Smooth muscle cell (in vitro differentiated cells): Measurements from ENCODE around the gene AQP5. TPM values are rescaled to one million over a fixed set of nuclear protein-coding genes. Genes with fewer than 3 reads are reported as not detected.
A peak's percentile ranks its signal among the peaks of the same experiment; 100 is the strongest.

Experiments
- DNase-seq: peaks from one replicate; lab custom pipeline; 2025; ENCODE audit not compliant: unreplicated experiment; lab: John Stamatoyannopoulos, UW
- H2AFZ ChIP-seq: fragments of 200-600 bp; sonication (generic); 2 replicates; pipeline ENCODE4 v1.6.0; 2016; ENCODE audit warnings: antibody characterized with exemption, low read depth, mild to moderate bottlenecking
- H3F3A ChIP-seq: fragments of 200-600 bp; sonication (generic); 2 replicates; pipeline ENCODE4 v1.6.0; 2017; ENCODE audit warnings: antibody characterized with exemption, low read depth
- H3K27ac ChIP-seq: fragments of 200-600 bp; sonication (generic); 2 replicates; pipeline ENCODE4 v1.5.1; 2016; ENCODE audit warnings: low read depth, mild to moderate bottlenecking
- H3K27me3 ChIP-seq: fragments of 200-600 bp; sonication (generic); 2 replicates; pipeline ENCODE4 v1.6.1; 2016; ENCODE audit warnings: low read depth, mild to moderate bottlenecking
- H3K36me3 ChIP-seq: fragments of 200-600 bp; sonication (generic); 2 replicates; pipeline ENCODE4 v1.5.1; 2016; ENCODE audit warnings: low read depth
- H3K4me1 ChIP-seq: fragments of 200-600 bp; sonication (generic); 2 replicates; pipeline ENCODE4 v1.5.1; 2016; ENCODE audit warnings: low read depth
- H3K4me2 ChIP-seq: fragments of 200-600 bp; sonication (generic); 2 replicates; pipeline ENCODE4 v1.6.0; 2016; ENCODE audit warnings: mild to moderate bottlenecking
- H3K4me3 ChIP-seq: fragments of 200-600 bp; sonication (generic); 2 replicates; pipeline ENCODE4 v1.5.1; 2016; ENCODE audit warnings: mild to moderate bottlenecking
- H3K79me2 ChIP-seq: fragments of 200-600 bp; sonication (generic); 2 replicates; pipeline ENCODE4 v1.6.0; 2016; ENCODE audit warnings: low read depth, mild to moderate bottlenecking
- H3K9ac ChIP-seq: fragments of 200-600 bp; sonication (generic); 2 replicates; pipeline ENCODE4 v1.6.0; 2016; ENCODE audit warnings: low read depth
- H3K9me3 ChIP-seq: fragments of 200-600 bp; sonication (generic); replicated peaks from 2 replicates; pipeline ENCODE4 v1.5.1; 2016; ENCODE audit warnings: low read depth
- H4K20me1 ChIP-seq: fragments of 200-600 bp; sonication (generic); 2 replicates; pipeline ENCODE4 v1.6.0; 2016; ENCODE audit warnings: low read depth
- CTCF ChIP-seq: fragments of 200-600 bp; sonication (generic); IDR thresholded peaks from 2 replicates; pipeline ENCODE4 v1.5.1; 2017; ENCODE audit warnings: borderline replicate concordance, mild to moderate bottlenecking, antibody characterized with exemption; ENCODE audit not compliant: insufficient read depth, poor library complexity, severe bottlenecking
- WGBS: methylation state at CpG from one replicate; pipeline ENCODE4 v1.1.7; 2016; ENCODE audit warnings: low lambda C conversion rate; 5-methylcytosine and 5-hydroxymethylcytosine counted together
- polyA plus RNA-seq: library from polyadenylated mRNA; unstranded; fragments of >200 nt; fragmentation: Nextera tagmentation; extraction: Ambion mirVana; gene quantifications from 2 replicates; pipeline ENCODE4 v1.2.1, GENCODE V29; 2016
- total RNA-seq: library from RNA; depleted of rRNA; stranded (reverse); fragments of >200 nt; gene quantifications from 2 replicates; pipeline ENCODE4 v1.2.3, GENCODE V29; 2014

AQP5 gene
- total and polyA plus RNA-seq, 2 experiments from 2014 or later: not detected

GRCh38 chr12:49966511-49967041 lies 4.9 kb downstream of the AQP5 start:
- Histone ChIP-seq H3K79me2 (no peaks in the 10 kb centered on the region), H3K4me2 (no peak overlapping the region), H4K20me1 (no peaks in the 10 kb centered on the region), H3K27ac (no peak overlapping the region), H3K4me3 (no peak overlapping the region), H3K36me3 (no peaks in the 10 kb centered on the region), H3K9me3 (no peaks in the 10 kb centered on the region), H3K9ac (no peak overlapping the region), H2AFZ (no peak overlapping the region), H3F3A (no peaks in the 10 kb centered on the region), H3K27me3 (peaks cover 82% of the 10 kb centered on the region), H3K4me1 (no peaks in the 10 kb centered on the region)
- no peak for TF ChIP-seq CTCF
- DNase-seq: no peak
- WGBS: 38% methylated on average over 16 of the region's 16 CpGs

- Histone ChIP-seq H3K27me3 (peaks cover 83% of the 10 kb centered on the region), H2AFZ (peak overlapping the region; percentile 53), H3K9me3 (no peaks in the 10 kb centered on the region), H3F3A (no peaks in the 10 kb centered on the region), H3K27ac (no peak overlapping the region), H3K79me2 (no peaks in the 10 kb centered on the region), H3K4me3 (peak overlapping the region; percentile 36), H3K36me3 (no peaks in the 10 kb centered on the region), H3K4me2 (peak overlapping the region; percentile 81), H4K20me1 (no peaks in the 10 kb centered on the region), H3K9ac (no peak overlapping the region), H3K4me1 (no peaks in the 10 kb centered on the region)
- 5% methylated on average over 33 of the region's 40 CpGs for WGBS
- peak; percentile 82 for DNase-seq
- peak; percentile 75 for TF ChIP-seq CTCF
Measured at GRCh38 chr12:49967042-49967776, 5.5 kb downstream of the AQP5 start.

GRCh38 chr12:49967777-49968250 lies 6.1 kb downstream of the AQP5 start:
- peaks cover 77% of the 10 kb centered on the region for H3K27me3 ChIP-seq
- no peak for TF ChIP-seq CTCF
- no peak overlapping the region for H2AFZ ChIP-seq
- no peak for DNase-seq
- no peak overlapping the region for H3K9ac ChIP-seq
- WGBS: 50% methylated on average over 15 of the region's 15 CpGs
- no peak overlapping the region for H3K27ac ChIP-seq
- no peaks in the 10 kb centered on the region for H3K9me3 ChIP-seq
- H3K36me3 ChIP-seq: no peaks in the 10 kb centered on the region
- peak overlapping the region; percentile 36 for H3K4me3 ChIP-seq
- H3K79me2 ChIP-seq: no peaks in the 10 kb centered on the region
- H4K20me1 ChIP-seq: no peaks in the 10 kb centered on the region
- H3F3A ChIP-seq: no peaks in the 10 kb centered on the region
- H3K4me1 ChIP-seq: no peaks in the 10 kb centered on the region
- peak overlapping the region; percentile 81 for H3K4me2 ChIP-seq
